SKM-1 treated with dmso at 0.1 percent for 144 hours (cell line): ENCODE measurements around the gene MEIS2.
"Not testable (repeated sequence)": the region's sequence is repeated elsewhere in the genome, so short reads cannot be mapped to it uniquely, and the experiment has no call there.

Experiments used
- DNase-seq: peaks from one replicate; lab custom pipeline; 2025; ENCODE audit not compliant: unreplicated experiment; lab: John Stamatoyannopoulos, UW

Gene MEIS2

GRCh38 chr15:37014137-37014536 lies 86.2 kb downstream of the MEIS2 start:
- no peak for DNase-seq

GRCh38 chr15:37010595-37010994 lies 89.8 kb downstream of the MEIS2 start:
- no peak for DNase-seq

GRCh38 chr15:37009288-37009687 lies 91.1 kb downstream of the MEIS2 start:
- DNase-seq = no peak

GRCh38 chr15:37008205-37008604 lies 92.1 kb downstream of the MEIS2 start:
- DNase-seq = no peak

DNA sequence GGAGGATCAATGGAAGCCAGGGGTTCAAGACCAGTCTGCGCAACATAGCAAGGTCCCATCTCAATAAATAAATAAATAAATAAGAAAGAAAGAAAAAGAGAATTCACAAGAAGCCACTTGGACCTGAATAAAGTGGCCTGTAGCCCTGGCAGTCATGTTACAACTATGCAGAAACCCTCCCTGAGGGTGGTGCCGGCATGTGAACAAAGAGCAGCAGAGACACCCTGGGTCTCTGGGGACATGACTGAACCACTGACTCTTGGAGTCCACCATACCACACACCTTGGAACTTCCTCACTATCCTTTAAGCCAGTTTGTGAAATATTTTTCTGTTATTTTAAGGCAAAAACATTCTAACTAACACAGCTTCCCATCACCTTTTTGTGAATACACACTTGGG lies 93.0 kb downstream of the MEIS2 start:
- DNase-seq = no peak

GRCh38 chr15:37004981-37005735 lies 95.2 kb downstream of the MEIS2 start:
- DNase-seq = no peak

- DNase-seq = no peak
These were observed 95.9 kb downstream of the MEIS2 start for GRCh38 chr15:37004373-37004869.

GRCh38 chr15:37002041-37002672 lies 98.2 kb downstream of the MEIS2 start:
- no peak for DNase-seq

DNA sequence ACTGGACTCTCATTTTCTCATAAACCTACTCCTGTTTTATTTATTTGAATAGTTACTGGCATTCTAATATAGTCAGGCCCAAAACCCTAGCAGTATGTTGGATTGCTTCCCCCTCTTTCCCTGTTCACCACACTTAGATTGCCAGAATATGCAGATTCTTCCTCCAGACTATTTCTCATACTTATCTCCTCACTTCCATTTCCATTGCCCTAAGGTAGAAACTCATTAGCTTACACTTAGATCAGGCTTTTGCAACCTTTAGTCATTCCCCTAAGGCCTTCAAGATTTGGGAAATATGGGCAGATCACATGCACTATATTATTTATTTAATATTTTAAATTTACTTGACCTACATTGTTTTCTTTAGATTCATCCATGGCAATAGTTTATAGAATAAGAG lies 98.9 kb downstream of the MEIS2 start:
- DNase-seq = no peak

- DNase-seq = no peak
These were observed 100.6 kb downstream of the MEIS2 start for GRCh38 chr15:36999778-37000177.

DNA sequence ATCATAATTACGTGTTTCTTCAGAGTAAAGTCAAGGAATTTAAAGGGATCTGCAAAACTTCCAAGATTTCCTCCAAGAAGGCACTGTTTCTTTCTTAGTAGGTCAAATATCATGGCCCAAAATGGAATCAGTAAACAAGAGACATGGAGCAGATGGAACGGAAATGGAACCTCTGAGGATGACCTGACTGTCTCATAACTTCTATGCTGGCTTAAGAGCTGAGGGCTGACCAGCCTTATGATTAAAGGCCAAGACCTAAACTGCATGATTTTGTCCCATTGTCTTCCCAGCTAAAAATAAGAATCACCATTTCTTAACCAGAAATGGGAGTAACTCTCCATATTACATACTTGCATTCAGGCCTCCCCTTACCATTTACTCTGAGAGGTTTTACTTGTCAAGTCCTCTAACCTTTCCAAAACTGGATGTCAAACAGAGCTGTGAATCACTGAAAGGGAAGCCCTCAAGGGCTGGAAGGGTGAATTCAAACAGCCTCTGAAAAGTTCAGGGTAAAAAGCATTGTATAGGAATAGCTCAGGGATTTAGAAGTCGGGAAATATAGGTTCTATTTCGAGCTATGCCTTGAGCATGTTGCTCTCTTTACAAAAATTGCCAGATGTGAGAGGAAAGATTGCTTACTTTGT lies 103.7 kb downstream of the MEIS2 start:
- no peak for DNase-seq

DNA sequence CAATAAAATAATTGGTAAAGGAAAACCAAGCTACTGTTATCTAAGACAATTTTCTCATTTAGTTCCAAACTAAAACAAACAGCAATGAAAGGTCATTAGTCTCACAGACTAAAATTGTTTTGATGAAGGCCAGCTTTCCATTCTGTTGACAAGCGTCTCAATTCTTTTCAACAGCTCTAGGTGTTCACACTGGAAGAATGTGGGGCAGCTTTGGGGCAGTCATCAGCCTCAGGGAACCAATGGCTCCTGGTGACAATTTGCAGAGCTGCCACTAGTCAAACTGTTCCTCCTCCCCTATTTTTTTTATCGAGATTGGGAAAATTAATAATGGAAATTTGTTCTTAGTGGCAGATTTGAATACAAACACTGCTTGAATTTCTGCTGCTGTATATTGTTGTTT lies 104.2 kb downstream of the MEIS2 start:
- no peak for DNase-seq

- DNase-seq = no peak
These were observed 105.6 kb downstream of the MEIS2 start for GRCh38 chr15:36994790-36995189.

DNA sequence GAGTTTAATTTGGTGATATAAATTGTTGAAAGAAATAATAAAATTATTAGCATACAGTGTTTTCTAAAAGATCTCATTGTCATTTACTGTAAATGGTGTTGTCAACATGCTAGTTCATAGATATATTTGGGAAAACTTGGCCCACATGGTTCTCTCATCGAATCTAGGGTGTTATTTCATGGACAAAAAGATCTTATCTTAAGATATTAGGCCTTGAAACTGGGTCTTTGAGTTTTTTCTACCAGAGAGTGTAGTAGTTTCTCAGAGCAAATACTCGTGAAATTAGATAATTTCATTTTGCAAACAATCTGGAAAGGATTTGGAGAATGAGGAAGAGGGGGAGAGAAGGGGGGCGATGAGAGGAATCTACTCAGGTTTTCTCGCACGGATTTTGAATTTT lies 107.9 kb downstream of the MEIS2 start:
- no peak for DNase-seq

GRCh38 chr15:36988947-36989346 lies 111.4 kb downstream of the MEIS2 start:
- DNase-seq = no peak

- no peak for DNase-seq
These were observed 117.9 kb downstream of the MEIS2 start for GRCh38 chr15:36982430-36982829.

- not testable (repeated sequence) for DNase-seq
These were observed 120.1 kb downstream of the MEIS2 start for GRCh38 chr15:36980281-36980680.

- no peak for DNase-seq
These were observed 121.7 kb downstream of the MEIS2 start for GRCh38 chr15:36978625-36979024.

DNA sequence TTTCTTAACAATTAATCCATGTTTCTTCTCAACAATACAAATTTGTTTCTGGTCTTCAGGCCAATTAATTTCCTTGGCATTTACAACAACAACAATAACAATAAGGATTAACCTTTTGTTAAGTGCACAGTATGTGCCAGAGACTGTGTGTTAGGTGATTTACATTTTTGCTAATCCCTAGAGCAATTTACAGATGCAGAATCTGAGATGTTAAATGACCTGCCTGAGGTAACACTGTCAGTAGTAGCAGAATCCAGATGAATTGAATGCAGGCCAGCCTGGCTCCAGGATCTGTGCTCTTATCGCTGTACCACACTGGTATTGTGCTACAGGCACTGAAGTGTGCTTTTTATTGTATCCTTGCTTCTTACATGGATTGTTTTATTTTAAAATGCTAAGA lies 122.2 kb downstream of the MEIS2 start:
- no peak for DNase-seq

GRCh38 chr15:36977659-36978058 lies 122.7 kb downstream of the MEIS2 start:
- no peak for DNase-seq

DNA sequence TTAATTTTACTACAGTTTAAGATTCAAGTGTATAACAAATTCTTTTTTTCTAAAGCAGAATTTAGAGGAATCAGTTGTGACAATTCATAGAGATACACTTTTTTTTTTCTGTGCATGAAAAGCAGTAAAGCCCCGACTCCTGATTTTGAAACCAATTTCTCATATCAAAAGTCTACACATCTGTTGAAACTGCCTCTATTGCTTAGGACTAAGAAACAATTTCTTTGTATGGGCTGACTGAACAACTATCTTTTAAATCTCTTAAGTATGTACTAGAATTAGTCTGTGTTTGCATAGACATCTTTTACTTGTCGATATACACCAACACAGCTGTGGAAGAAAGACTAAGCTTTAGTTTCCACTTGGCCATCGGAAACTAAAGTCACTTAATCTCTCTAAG lies 127.6 kb downstream of the MEIS2 start:
- DNase-seq = no peak

DNA sequence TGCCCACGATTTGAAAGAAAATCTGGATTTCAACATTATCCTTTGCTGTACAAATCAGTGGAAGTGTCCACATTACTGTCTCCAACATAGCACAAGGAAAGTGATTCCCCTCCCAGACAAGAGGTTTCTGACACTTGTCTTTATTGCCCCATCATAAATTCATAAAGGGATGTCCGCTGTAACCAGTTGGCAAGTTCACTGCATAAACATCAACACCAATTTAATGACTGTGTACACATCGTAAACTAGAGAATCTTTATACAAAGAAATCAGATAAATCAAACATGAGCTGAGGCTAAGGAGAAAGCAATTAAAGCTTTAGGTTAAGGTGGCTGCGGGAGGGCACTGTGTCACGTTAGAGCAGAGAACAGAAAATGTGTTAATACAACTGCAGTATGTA lies 129.8 kb downstream of the MEIS2 start:
- no peak for DNase-seq
